DND-41 (cell line): ENCODE data around the gene MFNG.
A peak's percentile ranks its signal among the peaks of the same experiment; 100 is the strongest.

Source experiments
- ATAC-seq: fragments of 200-7000 bp; cut with Tn5 transposase; 3 replicates; pipeline ENCODE4 v1.9.1; 2021; ENCODE audit warnings: low read depth; ENCODE audit not compliant: insufficient read depth
- DNase-seq: peaks from one replicate; pipeline ENCODE4 v3.0.0-alpha.2; 2020
- H2AFZ ChIP-seq: 2 replicates; pipeline ENCODE4 v1.6.0; 2012; ENCODE audit warnings: low read depth, low read length
- H3K27ac ChIP-seq: 2 replicates; pipeline ENCODE4 v1.5.1; 2012; ENCODE audit warnings: low read length, inconsistent platforms
- H3K27me3 ChIP-seq: fragments of 200-600 bp; sonication (generic); 2 replicates; pipeline ENCODE4 v1.6.0; 2012; ENCODE audit warnings: low read length, mild to moderate bottlenecking, inconsistent platforms; ENCODE audit not compliant: insufficient read depth, poor library complexity
- H3K36me3 ChIP-seq: 2 replicates; pipeline ENCODE4 v1.5.1; 2012; ENCODE audit warnings: low read length, inconsistent platforms; ENCODE audit not compliant: insufficient read depth
- H3K4me1 ChIP-seq: 2 replicates; pipeline ENCODE4 v1.5.1; 2012; ENCODE audit warnings: mild to moderate bottlenecking, low read length; ENCODE audit not compliant: insufficient read depth
- H3K4me2 ChIP-seq: 2 replicates; pipeline ENCODE4 v1.6.0; 2012; ENCODE audit warnings: mild to moderate bottlenecking, moderate library complexity, low read length, inconsistent platforms; ENCODE audit not compliant: insufficient read depth
- H3K4me3 ChIP-seq, 2 experiments: fragments of 200-600 bp in 1 of 2; shearing (Covaris generic) in 1 of 2; 2 replicates each; pipeline ENCODE4 v1.5.1; 2012 to 2016; ENCODE audit warnings: inconsistent platforms in 2 of 2, low read length in 2 of 2, mild to moderate bottlenecking in 2 of 2, low read depth in 1 of 2, moderate library complexity in 1 of 2
- H3K79me2 ChIP-seq: 2 replicates; pipeline ENCODE4 v1.6.0; 2012; ENCODE audit warnings: low read length, inconsistent platforms; ENCODE audit not compliant: insufficient read depth
- H3K9ac ChIP-seq: 2 replicates; pipeline ENCODE4 v1.6.0; 2012; ENCODE audit warnings: low read depth, mild to moderate bottlenecking, inconsistent platforms, low read length, moderate library complexity
- H3K9me3 ChIP-seq: 2 replicates; pipeline ENCODE4 v1.5.1; 2012; ENCODE audit warnings: low read length, moderate library complexity, mild to moderate bottlenecking, inconsistent platforms; ENCODE audit not compliant: insufficient read depth, severe bottlenecking
- H4K20me1 ChIP-seq: 2 replicates; pipeline ENCODE4 v1.6.0; 2012; ENCODE audit warnings: low read length; ENCODE audit not compliant: insufficient read depth
- CTCF ChIP-seq: IDR thresholded peaks from 2 replicates; pipeline ENCODE4 v1.5.1; 2012; ENCODE audit warnings: borderline replicate concordance, low read length, moderate library complexity, mild to moderate bottlenecking; ENCODE audit not compliant: poor library complexity, severe bottlenecking; ENCODE audit errors: extremely low read depth
- EZH2 ChIP-seq: IDR thresholded peaks from 3 replicates; pipeline ENCODE4 v1.6.1; 2012; ENCODE audit warnings: borderline replicate concordance, low read depth, mild to moderate bottlenecking, moderate library complexity, low read length, inconsistent platforms; ENCODE audit not compliant: severe bottlenecking

Gene MFNG

GRCh38 chr22:37493979-37494378 is 7.8 kb upstream of the MFNG start:
- no peaks in the 10 kb centered on the region for H3K36me3 ChIP-seq
- no peak for ATAC-seq
- H2AFZ ChIP-seq: no peak overlapping the region
- H3K4me1 ChIP-seq: no peaks in the 10 kb centered on the region
- no peak overlapping the region for H3K27ac ChIP-seq
- 0 out of 2 replicates have a peak, but pooled peaks cover under 1% of the 10 kb centered on the region for H4K20me1 ChIP-seq
- H3K4me3 ChIP-seq: no peak overlapping the region
- no peak for TF ChIP-seq CTCF
- no peak for TF ChIP-seq EZH2
- no peak overlapping the region for H3K9ac ChIP-seq
- no peak overlapping the region for H3K4me2 ChIP-seq
- no peaks in the 10 kb centered on the region for H3K79me2 ChIP-seq
- no peaks in the 10 kb centered on the region for H3K9me3 ChIP-seq
- H3K27me3 ChIP-seq: no peaks in the 10 kb centered on the region
- DNase-seq: no peak

- DNase-seq: peak; percentile 37
- TF ChIP-seq CTCF (peak; percentile 60), EZH2 (no peak)
- H3K4me2 ChIP-seq: no peak overlapping the region
Observed at GRCh38 chr22:37492428-37493344, 6.5 kb upstream of the MFNG start.

GRCh38 chr22:37491559-37492427 is 5.6 kb upstream of the MFNG start:
- no peak for TF ChIP-seq EZH2
- TF ChIP-seq CTCF: no peak
- ATAC-seq (no peak), DNase-seq (no peak)
- Histone ChIP-seq H3K9me3 (no peaks in the 10 kb centered on the region), H3K36me3 (no peaks in the 10 kb centered on the region), H3K79me2 (peaks cover 1% of the 10 kb centered on the region; the same call in 1 of the 2 replicates), H3K4me3 (no peak overlapping the region), H2AFZ (no peak overlapping the region), H3K27me3 (no peaks in the 10 kb centered on the region), H4K20me1 (0 out of 2 replicates have a peak, but pooled peaks cover 6% of the 10 kb centered on the region), H3K27ac (no peak overlapping the region), H3K9ac (no peak overlapping the region), H3K4me2 (no peak overlapping the region), H3K4me1 (peaks cover 2% of the 10 kb centered on the region)

More at GRCh38 chr22:37492428-37493344, 6.5 kb upstream of the MFNG start:
- H3K36me3 ChIP-seq: no peaks in the 10 kb centered on the region
- no peak overlapping the region for H3K4me3 ChIP-seq
- 0 out of 2 replicates have a peak, but pooled peaks cover 6% of the 10 kb centered on the region for H4K20me1 ChIP-seq
- no peak overlapping the region for H3K27ac ChIP-seq
- no peaks in the 10 kb centered on the region for H3K79me2 ChIP-seq
- H3K9me3 ChIP-seq: no peaks in the 10 kb centered on the region
- H3K9ac ChIP-seq: no peak overlapping the region
- peak; percentile 66 for ATAC-seq
- H3K27me3 ChIP-seq: no peaks in the 10 kb centered on the region
- H2AFZ ChIP-seq: no peak overlapping the region
- H3K4me1 ChIP-seq: no peaks in the 10 kb centered on the region
